GM12878 (cell line): Measurements from ENCODE around the gene DTD2.

Experiments used
- ATF3 ChIP-seq: IDR thresholded peaks from 2 replicates; pipeline ENCODE4 v1.6.1; 2011; ENCODE audit warnings: low read depth, mild to moderate bottlenecking, low read length, moderate library complexity, borderline replicate concordance; ENCODE audit errors: extremely low read depth
- CTCF ChIP-seq, 3 experiments: IDR thresholded peaks in 2 of 3; conservative IDR thresholded peaks in 1 of 3; 2 replicates each; pipeline ENCODE4 v1.5.1; 2011; ENCODE audit warnings: low read depth in 3 of 3, low read length in 3 of 3, mild to moderate bottlenecking in 3 of 3, control low read depth in 2 of 3, moderate library complexity in 2 of 3, inconsistent platforms in 1 of 3, mixed read lengths in 1 of 3; ENCODE audit not compliant: control insufficient read depth in 2 of 3, insufficient read depth in 1 of 3; ENCODE audit errors: extremely low read depth in 1 of 3
- ESRRA ChIP-seq: IDR thresholded peaks from 2 replicates; pipeline ENCODE4 v1.6.1; 2012; ENCODE audit warnings: mild to moderate bottlenecking, low read length, improper control_type of control experiment
- SIX5 ChIP-seq: IDR thresholded peaks from 2 replicates; pipeline ENCODE4 v1.6.1; 2011; ENCODE audit warnings: mild to moderate bottlenecking, low read depth, low read length, moderate library complexity; ENCODE audit not compliant: severe bottlenecking

DNA sequence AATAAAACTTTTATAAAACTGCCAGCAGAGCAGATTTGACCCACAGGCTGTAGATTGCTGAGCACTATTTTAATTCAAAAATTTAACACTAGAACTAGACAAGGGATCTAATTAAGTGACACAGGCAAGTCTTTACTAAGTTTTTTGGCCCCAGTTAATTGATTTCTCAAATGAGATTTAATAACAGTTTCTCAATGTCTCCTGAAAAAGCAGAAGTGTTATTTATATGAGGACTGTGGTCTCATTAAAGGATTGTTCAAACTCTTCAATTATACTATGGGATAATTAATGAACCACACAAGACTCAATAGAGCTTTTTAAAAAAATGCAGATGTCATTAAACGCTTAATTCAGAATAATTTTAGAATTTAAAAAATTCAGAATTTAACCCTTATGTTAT, 38.9 kb downstream of the DTD2 start:
- TF ChIP-seq CTCF (IDR thresholded peaks at IDR 0.05 in 2 of 3, conservative IDR thresholded peaks at IDR 0.05 in 1 of 3; ENCODE audit: control insufficient read depth in 2 of 3, extremely low read depth in 1 of 3, insufficient read depth in 1 of 3, low read depth in 3 of 3, low read length in 3 of 3), result no peak
- no peak for TF ChIP-seq SIX5
- no peak for TF ChIP-seq ATF3
- TF ChIP-seq ESRRA, result no peak
